Sciatic nerve (tissue), 2 donors: ENCODE measurements around the gene PNKD. TPM values are rescaled to one million over a fixed set of nuclear protein-coding genes. Genes with fewer than 3 reads are reported as not detected.

ENCODE experiments used
- ATAC-seq: fragments of 200-7000 bp; cut with Tn5 transposase; one replicate; pipeline ENCODE4 v1.9.1; 2020; ENCODE audit warnings: mild to moderate bottlenecking, moderate library complexity
- DNase-seq: peaks from one replicate; pipeline ENCODE4 v3.0.0-alpha.2; 2020; ENCODE audit warnings: low spot score
- intact Hi-C: fragments of 100-400 bp; cut with DNase I; formaldehyde crosslinking; loops from one replicate; pipeline ENCODE4 v1.14.2; 2022
- total RNA-seq: library from RNA; stranded (reverse); fragmentation: NEBNext Ultra II Directional; extraction: Animal tissue kit (Norgen Biotek cat#: 25700); gene quantifications from one replicate; pipeline ENCODE4 v1.2.1, GENCODE V29; 2021
- donor health status: DM: no; HTN: no; CAD: no.
- donor health status: DM: no; HTN: no; CAD: no.

Gene PNKD
- total RNA-seq, 1 donor from 2014 or later: 56.3 TPM

GRCh38 chr2:218354045-218354444, 83.7 kb downstream of the PNKD start:
- DNase-seq (no peak), ATAC-seq (no peak)
- intact Hi-C loops: no loop called here

- no peak for DNase-seq
- intact Hi-C loops: no loop called here
- ATAC-seq: no peak
These were observed 84.6 kb downstream of the PNKD start for GRCh38 chr2:218354850-218355443.

- ATAC-seq (peak; percentile 8), DNase-seq (no peak)
- intact Hi-C loops: no loop called here
These were observed 87.2 kb downstream of the PNKD start for GRCh38 chr2:218357236-218358177.

- DNase-seq: no peak
- intact Hi-C loops: no loop called here
- ATAC-seq: peak; percentile 45
These were observed 90.1 kb downstream of the PNKD start for GRCh38 chr2:218360453-218360852.

GRCh38 chr2:218362606-218363005, 92.3 kb downstream of the PNKD start:
- DNase-seq (no peak), ATAC-seq (no peak)
- intact Hi-C loops: no loop called here

GRCh38 chr2:218363736-218364135, 93.4 kb downstream of the PNKD start:
- ATAC-seq (no peak), DNase-seq (no peak)
- intact Hi-C loops: no loop called here

GRCh38 chr2:218364196-218364595, 93.9 kb downstream of the PNKD start:
- no peak for ATAC-seq

GRCh38 chr2:218366621-218367414, 96.5 kb downstream of the PNKD start:
- DNase-seq (no peak), ATAC-seq (no peak)
- intact Hi-C loops: no loop called here

More at GRCh38 chr2:218364196-218364595, 93.9 kb downstream of the PNKD start:
- no peak for DNase-seq
- intact Hi-C loops: no loop called here

- intact Hi-C loops: no loop called here
- peak; percentile 93 for DNase-seq
- peak; percentile 94 for ATAC-seq
These were observed 97.3 kb downstream of the PNKD start for GRCh38 chr2:218367415-218368149.

GRCh38 chr2:218368150-218368528, 97.8 kb downstream of the PNKD start:
- intact Hi-C loops: no loop called here
- ATAC-seq (no peak), DNase-seq (no peak)

GRCh38 chr2:218368621-218369153, 98.4 kb downstream of the PNKD start:
- no peak for DNase-seq
- intact Hi-C loops: no loop called here
- ATAC-seq: peak; percentile 46

GRCh38 chr2:218369330-218369729, 99.0 kb downstream of the PNKD start:
- ATAC-seq (no peak), DNase-seq (no peak)
- intact Hi-C loops: no loop called here

- ATAC-seq (peak; percentile 48), DNase-seq (no peak)
- intact Hi-C loops: no loop called here
These were observed 100.2 kb downstream of the PNKD start for GRCh38 chr2:218370410-218371063.

GRCh38 chr2:218371983-218372350, 101.6 kb downstream of the PNKD start:
- ATAC-seq: no peak
- no peak for DNase-seq
- intact Hi-C loops: no loop called here

- no peak for ATAC-seq
- intact Hi-C loops: no loop called here
- DNase-seq: no peak
These were observed 104.5 kb downstream of the PNKD start for GRCh38 chr2:218374795-218375194.

- ATAC-seq: no peak
- DNase-seq: no peak
- intact Hi-C loops: no loop called here
These were observed 104.9 kb downstream of the PNKD start for GRCh38 chr2:218375212-218375611.

GRCh38 chr2:218378053-218378452, 107.7 kb downstream of the PNKD start:
- ATAC-seq: no peak
- intact Hi-C loops: no loop called here

GRCh38 chr2:218381916-218382366, 111.6 kb downstream of the PNKD start, which contains the start of gene SLC11A1:
TSS of gene SLC11A1 (plus strand) at chr2:218382273. CDS start at chr2:218382369, 96 bp downstream.
- intact Hi-C loops: no loop called here
- DNase-seq (peak; percentile 69), ATAC-seq (peak; percentile 79)

More at GRCh38 chr2:218378053-218378452, 107.7 kb downstream of the PNKD start:
- no peak for DNase-seq
